Measurements from ENCODE around the gene MYO15B. TPM values are rescaled to one million over a fixed set of nuclear protein-coding genes. Genes with fewer than 3 reads are reported as not detected.

Gene MYO15B
- total RNA-seq, 1 experiment from 2014 or later, result 7.1 TPM

DNA sequence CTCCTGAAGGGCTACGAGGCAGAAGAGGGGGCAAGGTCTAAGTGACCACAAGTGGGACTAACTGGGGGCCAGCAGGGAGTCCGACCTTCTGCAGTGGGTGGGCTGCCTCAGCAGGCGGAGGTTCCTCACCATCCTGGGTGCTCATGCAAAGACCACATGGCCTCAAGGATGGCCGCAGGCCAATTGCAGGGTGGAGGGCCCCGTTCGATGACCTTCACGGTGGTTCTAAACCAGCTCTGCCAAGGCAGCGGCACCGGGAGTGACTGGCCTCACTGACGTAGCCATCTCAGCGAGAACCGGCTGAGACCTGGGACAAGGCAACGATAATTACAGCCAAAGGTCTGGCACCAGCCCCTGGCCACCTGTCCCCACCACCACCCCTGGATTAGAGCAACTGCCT is 51.3 kb downstream of the MYO15B start:
- no peaks in the 10 kb centered on the region for H3K9me2 ChIP-seq (replicated peaks; ENCODE audit: low read length)
- CTCF ChIA-PET, result no interaction called here
- H2AFZ ChIP-seq (ENCODE audit: low read length), result no peak overlapping the region
- ATAC-seq, result no peak
- no peaks in the 10 kb centered on the region for H3K9me3 ChIP-seq (ENCODE audit: low read length)
- H3K79me2 ChIP-seq (ENCODE audit: low read length), result no peaks in the 10 kb centered on the region
- no peaks in the 10 kb centered on the region for H3K27me3 ChIP-seq (ENCODE audit: low read length)
- no peak overlapping the region for H3K9ac ChIP-seq (ENCODE audit: low read length)
- H3F3A ChIP-seq (ENCODE audit: low read length, unreplicated experiment), result no peaks in the 10 kb centered on the region
- POLR2A ChIA-PET (ENCODE audit: unreplicated experiment), result no interaction called here
- H3K4me2 ChIP-seq (ENCODE audit: low read length), result no peak overlapping the region
- no peak for DNase-seq
- BruUV-seq (replicated peaks), result no TSS peak
- H3K36me3 ChIP-seq (ENCODE audit: low read depth, low read length), result no peaks in the 10 kb centered on the region
- H3K4me1 ChIP-seq (ENCODE audit: insufficient read depth, low read length), result peaks cover 32% of the 10 kb centered on the region
- TF ChIP-seq EZH2 (IDR thresholded peaks at IDR 0.05; ENCODE audit: low read length, unreplicated experiment), result no peak
- TF ChIP-seq, protein P1, sequence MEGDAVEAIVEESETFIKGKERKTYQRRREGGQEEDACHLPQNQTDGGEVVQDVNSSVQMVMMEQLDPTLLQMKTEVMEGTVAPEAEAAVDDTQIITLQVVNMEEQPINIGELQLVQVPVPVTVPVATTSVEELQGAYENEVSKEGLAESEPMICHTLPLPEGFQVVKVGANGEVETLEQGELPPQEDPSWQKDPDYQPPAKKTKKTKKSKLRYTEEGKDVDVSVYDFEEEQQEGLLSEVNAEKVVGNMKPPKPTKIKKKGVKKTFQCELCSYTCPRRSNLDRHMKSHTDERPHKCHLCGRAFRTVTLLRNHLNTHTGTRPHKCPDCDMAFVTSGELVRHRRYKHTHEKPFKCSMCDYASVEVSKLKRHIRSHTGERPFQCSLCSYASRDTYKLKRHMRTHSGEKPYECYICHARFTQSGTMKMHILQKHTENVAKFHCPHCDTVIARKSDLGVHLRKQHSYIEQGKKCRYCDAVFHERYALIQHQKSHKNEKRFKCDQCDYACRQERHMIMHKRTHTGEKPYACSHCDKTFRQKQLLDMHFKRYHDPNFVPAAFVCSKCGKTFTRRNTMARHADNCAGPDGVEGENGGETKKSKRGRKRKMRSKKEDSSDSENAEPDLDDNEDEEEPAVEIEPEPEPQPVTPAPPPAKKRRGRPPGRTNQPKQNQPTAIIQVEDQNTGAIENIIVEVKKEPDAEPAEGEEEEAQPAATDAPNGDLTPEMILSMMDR (conservative IDR thresholded peaks at IDR 0.05; ENCODE audit: low read depth, low read length), result no peak
- TF ChIP-seq EZH2phosphoT487 (IDR thresholded peaks at IDR 0.05; ENCODE audit: borderline replicate concordance, low read length), result no peak
- H4K20me1 ChIP-seq (ENCODE audit: low read length), result no peaks in the 10 kb centered on the region
- H3K4me3 ChIP-seq (ENCODE audit: low read length), result no peak overlapping the region
- H3K27ac ChIP-seq (ENCODE audit: low read length), result no peak overlapping the region
- intact Hi-C loops (cut with micrococcal nuclease), result no loop called here

DNA sequence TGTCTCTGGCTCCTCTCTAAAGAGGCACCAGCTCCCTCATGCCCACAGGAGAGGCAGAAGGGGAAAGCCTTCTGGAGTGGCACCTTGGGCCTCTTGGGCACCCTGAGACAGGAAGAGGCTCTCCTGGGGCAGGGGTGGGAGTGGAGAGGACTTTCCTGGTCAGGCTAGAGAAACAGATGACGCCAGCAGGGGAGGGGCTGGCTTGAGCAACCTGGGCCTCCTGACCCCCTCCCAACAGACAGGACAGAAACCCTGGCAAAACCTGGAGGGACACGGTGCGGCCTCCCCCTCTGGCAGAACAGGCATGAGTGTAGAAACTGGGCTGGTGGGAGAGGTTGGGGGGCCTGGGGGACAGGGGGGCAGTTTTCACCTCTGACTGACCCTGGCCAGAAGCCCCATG is 51.7 kb downstream of the MYO15B start:
- Histone ChIP-seq H3K9me2 (replicated peaks; ENCODE audit: low read length) (no peaks in the 10 kb centered on the region), H3K4me2 (ENCODE audit: low read length) (no peak overlapping the region), H3K9me3 (ENCODE audit: low read length) (no peaks in the 10 kb centered on the region), H3K27ac (ENCODE audit: low read length) (peak overlapping the region; percentile 28; the same call in 1 of the 2 replicates), H3K9ac (ENCODE audit: low read length) (no peak overlapping the region), H3K79me2 (ENCODE audit: low read length) (no peaks in the 10 kb centered on the region), H3F3A (ENCODE audit: low read length, unreplicated experiment) (no peaks in the 10 kb centered on the region), H3K36me3 (ENCODE audit: low read depth, low read length) (no peaks in the 10 kb centered on the region), H3K4me3 (ENCODE audit: low read length) (no peak overlapping the region), H3K4me1 (ENCODE audit: insufficient read depth, low read length) (peaks cover 28% of the 10 kb centered on the region), H2AFZ (ENCODE audit: low read length) (no peak overlapping the region), H3K27me3 (ENCODE audit: low read length) (no peaks in the 10 kb centered on the region), H4K20me1 (ENCODE audit: low read length) (no peaks in the 10 kb centered on the region)
- ATAC-seq (no peak), DNase-seq (no peak)
- ChIA-PET POLR2A (ENCODE audit: unreplicated experiment) (no interaction called here), CTCF (no interaction called here)
- BruUV-seq (replicated peaks), result no TSS peak
- TF ChIP-seq EZH2phosphoT487 (IDR thresholded peaks at IDR 0.05; ENCODE audit: borderline replicate concordance, low read length) (no peak), EZH2 (IDR thresholded peaks at IDR 0.05; ENCODE audit: low read length, unreplicated experiment) (no peak)
- TF ChIP-seq, protein P1 (conservative IDR thresholded peaks at IDR 0.05; ENCODE audit: low read depth, low read length), result no peak
- intact Hi-C loops (cut with micrococcal nuclease), result no loop called here

DNA sequence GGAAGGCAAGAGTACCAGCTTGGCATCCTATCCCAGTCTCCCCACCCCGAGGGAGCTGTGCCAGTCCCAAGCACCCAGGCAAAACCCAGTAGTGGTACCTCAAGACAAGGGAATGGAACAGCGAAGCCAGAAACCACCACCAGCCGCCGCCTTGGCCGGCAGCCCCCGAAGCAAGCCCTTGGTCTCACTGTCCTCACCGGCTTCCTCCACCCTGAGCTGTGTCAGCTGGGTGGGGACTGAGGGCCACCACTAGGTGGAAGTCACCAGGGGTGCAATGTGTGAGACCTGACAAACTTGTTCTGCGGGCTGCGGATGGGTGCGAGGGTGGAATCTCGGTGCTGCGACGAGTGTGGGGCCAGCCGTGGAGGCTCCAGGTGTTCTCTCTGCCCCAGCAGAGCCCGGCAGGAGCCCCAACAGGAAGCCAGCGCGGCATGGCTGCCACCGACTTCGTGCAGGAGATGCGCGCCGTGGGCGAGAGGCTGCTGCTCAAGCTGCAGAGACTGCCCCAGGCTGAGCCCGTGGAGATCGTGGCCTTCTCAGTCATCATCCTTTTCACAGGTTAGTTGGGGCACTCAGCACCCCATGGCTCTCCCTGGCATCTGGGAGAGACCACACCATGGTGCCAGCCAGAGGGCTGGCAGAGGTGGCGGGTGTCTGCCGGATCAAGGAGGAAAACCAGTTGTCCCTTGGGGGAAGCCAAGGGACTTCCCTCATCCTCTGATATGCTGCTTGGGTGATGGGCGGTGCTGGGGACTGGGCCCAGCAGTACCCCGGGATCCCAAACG is 52.4 kb downstream of the MYO15B start:
- TF ChIP-seq, protein P1 (conservative IDR thresholded peaks at IDR 0.05; ENCODE audit: low read depth, low read length), result peak; percentile 47
- no peak for TF ChIP-seq EZH2phosphoT487 (IDR thresholded peaks at IDR 0.05; ENCODE audit: borderline replicate concordance, low read length)
- Histone ChIP-seq H3K4me1 (ENCODE audit: insufficient read depth, low read length) (peaks cover 30% of the 10 kb centered on the region), H3K4me2 (ENCODE audit: low read length) (no peak overlapping the region), H3K4me3 (ENCODE audit: low read length) (no peak overlapping the region), H3K36me3 (ENCODE audit: low read depth, low read length) (no peaks in the 10 kb centered on the region), H3F3A (ENCODE audit: low read length, unreplicated experiment) (no peaks in the 10 kb centered on the region), H4K20me1 (ENCODE audit: low read length) (no peaks in the 10 kb centered on the region), H3K27ac (ENCODE audit: low read length) (peak overlapping the region; percentile 28), H3K79me2 (ENCODE audit: low read length) (no peaks in the 10 kb centered on the region), H3K9ac (ENCODE audit: low read length) (no peak overlapping the region), H3K9me3 (ENCODE audit: low read length) (no peaks in the 10 kb centered on the region), H3K9me2 (replicated peaks; ENCODE audit: low read length) (no peaks in the 10 kb centered on the region), H3K27me3 (ENCODE audit: low read length) (no peaks in the 10 kb centered on the region), H2AFZ (ENCODE audit: low read length) (no peak overlapping the region)
- POLR2A ChIA-PET (ENCODE audit: unreplicated experiment), result no interaction called here
- ATAC-seq (0 out of 2 replicates have a peak, but pooled peaks have one; percentile 17), DNase-seq (peak; percentile 63)
- no TSS peak for BruUV-seq (replicated peaks)
- CTCF ChIA-PET, result no interaction called here
- intact Hi-C loops (cut with micrococcal nuclease), result no loop called here

All from PC-3 (cell line).